ENCODE data around the gene XRCC1. TPM values are rescaled to one million over a fixed set of nuclear protein-coding genes. Genes with fewer than 3 reads are reported as not detected.

XRCC1 gene
- total RNA-seq, 1 donor from 2014 or later, result 14.6 TPM

GRCh38 chr19:43511324-43511723 is 64.0 kb downstream of the XRCC1 start:
- TF ChIP-seq, protein P1, sequence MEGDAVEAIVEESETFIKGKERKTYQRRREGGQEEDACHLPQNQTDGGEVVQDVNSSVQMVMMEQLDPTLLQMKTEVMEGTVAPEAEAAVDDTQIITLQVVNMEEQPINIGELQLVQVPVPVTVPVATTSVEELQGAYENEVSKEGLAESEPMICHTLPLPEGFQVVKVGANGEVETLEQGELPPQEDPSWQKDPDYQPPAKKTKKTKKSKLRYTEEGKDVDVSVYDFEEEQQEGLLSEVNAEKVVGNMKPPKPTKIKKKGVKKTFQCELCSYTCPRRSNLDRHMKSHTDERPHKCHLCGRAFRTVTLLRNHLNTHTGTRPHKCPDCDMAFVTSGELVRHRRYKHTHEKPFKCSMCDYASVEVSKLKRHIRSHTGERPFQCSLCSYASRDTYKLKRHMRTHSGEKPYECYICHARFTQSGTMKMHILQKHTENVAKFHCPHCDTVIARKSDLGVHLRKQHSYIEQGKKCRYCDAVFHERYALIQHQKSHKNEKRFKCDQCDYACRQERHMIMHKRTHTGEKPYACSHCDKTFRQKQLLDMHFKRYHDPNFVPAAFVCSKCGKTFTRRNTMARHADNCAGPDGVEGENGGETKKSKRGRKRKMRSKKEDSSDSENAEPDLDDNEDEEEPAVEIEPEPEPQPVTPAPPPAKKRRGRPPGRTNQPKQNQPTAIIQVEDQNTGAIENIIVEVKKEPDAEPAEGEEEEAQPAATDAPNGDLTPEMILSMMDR (IDR thresholded peaks at IDR 0.05; ENCODE audit: insufficient read depth, low read depth, low read length), result no peak
- TF ChIP-seq EZH2 (IDR thresholded peaks at IDR 0.05; ENCODE audit: insufficient read depth, low read length), result no peak

GRCh38 chr19:43510713-43511112 is 64.6 kb downstream of the XRCC1 start:
- no peaks in the 10 kb centered on the region for H3K4me1 ChIP-seq (ENCODE audit: insufficient read depth, low read length)
- no peaks in the 10 kb centered on the region for H3K27me3 ChIP-seq (ENCODE audit: insufficient read depth, low read length)
- H4K20me1 ChIP-seq (ENCODE audit: insufficient read depth, low read length), result no peaks in the 10 kb centered on the region
- H3K4me3 ChIP-seq (ENCODE audit: insufficient read depth, low read depth, low read length), result no peak overlapping the region
- no peak overlapping the region for H3K27ac ChIP-seq (ENCODE audit: low read depth, low read length)
- H2AFZ ChIP-seq (ENCODE audit: low read depth, low read length), result no peak overlapping the region
- no peaks in the 10 kb centered on the region for H3K4me1 Mint-ChIP-seq (ENCODE audit: low read depth, unreplicated experiment)
- DNase-seq (ENCODE audit: low read depth), result no peak
- FAIRE-seq, result no peak
- H3K4me2 ChIP-seq (ENCODE audit: low read length), result no peak overlapping the region
- H3K9ac ChIP-seq (ENCODE audit: low read length), result no peak overlapping the region
- TF ChIP-seq, protein P1 (IDR thresholded peaks at IDR 0.05; ENCODE audit: insufficient read depth, low read depth, low read length), result no peak
- no peak for TF ChIP-seq EZH2 (IDR thresholded peaks at IDR 0.05; ENCODE audit: insufficient read depth, low read length)
- no peak overlapping the region for H3K4me3 Mint-ChIP-seq (ENCODE audit: unreplicated experiment)
- peaks cover 38% of the 10 kb centered on the region for H3K36me3 Mint-ChIP-seq (ENCODE audit: low read depth, unreplicated experiment)
- no peaks in the 10 kb centered on the region for H3K79me2 ChIP-seq (ENCODE audit: insufficient read depth, low read length)
- H3K9me3 Mint-ChIP-seq (ENCODE audit: unreplicated experiment), result peaks cover 3% of the 10 kb centered on the region
- no peaks in the 10 kb centered on the region for H3K9me3 ChIP-seq (ENCODE audit: insufficient read depth, low read depth, low read length)
- H3K36me3 ChIP-seq (ENCODE audit: insufficient read depth, low read length), result peaks cover 8% of the 10 kb centered on the region
- no peaks in the 10 kb centered on the region for H3K27me3 Mint-ChIP-seq (ENCODE audit: low read depth, unreplicated experiment)
- no peak overlapping the region for H3K27ac Mint-ChIP-seq (ENCODE audit: unreplicated experiment)

More at GRCh38 chr19:43511324-43511723, 64.0 kb downstream of the XRCC1 start:
- Histone ChIP-seq H2AFZ (ENCODE audit: low read depth, low read length) (no peak overlapping the region), H3K36me3 (ENCODE audit: insufficient read depth, low read length) (peaks cover 8% of the 10 kb centered on the region), H3K4me1 (ENCODE audit: insufficient read depth, low read length) (no peaks in the 10 kb centered on the region), H3K4me2 (ENCODE audit: low read length) (no peak overlapping the region), H4K20me1 (ENCODE audit: insufficient read depth, low read length) (no peaks in the 10 kb centered on the region), H3K79me2 (ENCODE audit: insufficient read depth, low read length) (no peaks in the 10 kb centered on the region), H3K9ac (ENCODE audit: low read length) (no peak overlapping the region), H3K4me3 (ENCODE audit: insufficient read depth, low read depth, low read length) (no peak overlapping the region), H3K9me3 (ENCODE audit: insufficient read depth, low read depth, low read length) (no peaks in the 10 kb centered on the region), H3K27ac (ENCODE audit: low read depth, low read length) (no peak overlapping the region), H3K27me3 (ENCODE audit: insufficient read depth, low read length) (no peaks in the 10 kb centered on the region)
- Mint-ChIP-seq H3K36me3 (ENCODE audit: low read depth, unreplicated experiment) (peaks cover 33% of the 10 kb centered on the region), H3K4me1 (ENCODE audit: low read depth, unreplicated experiment) (no peaks in the 10 kb centered on the region), H3K9me3 (ENCODE audit: unreplicated experiment) (peaks cover 3% of the 10 kb centered on the region), H3K27ac (ENCODE audit: unreplicated experiment) (no peak overlapping the region), H3K27me3 (ENCODE audit: low read depth, unreplicated experiment) (no peaks in the 10 kb centered on the region), H3K4me3 (ENCODE audit: unreplicated experiment) (no peak overlapping the region)
- FAIRE-seq (no peak), DNase-seq (ENCODE audit: low read depth) (no peak)

- Histone ChIP-seq H3K4me2 (ENCODE audit: low read length) (no peak overlapping the region), H3K27me3 (ENCODE audit: insufficient read depth, low read length) (no peaks in the 10 kb centered on the region), H4K20me1 (ENCODE audit: insufficient read depth, low read length) (peaks cover under 1% of the 10 kb centered on the region), H3K4me3 (ENCODE audit: insufficient read depth, low read depth, low read length) (no peak overlapping the region), H2AFZ (ENCODE audit: low read depth, low read length) (no peak overlapping the region), H3K36me3 (ENCODE audit: insufficient read depth, low read length) (peaks cover 8% of the 10 kb centered on the region), H3K79me2 (ENCODE audit: insufficient read depth, low read length) (no peaks in the 10 kb centered on the region), H3K9ac (ENCODE audit: low read length) (no peak overlapping the region), H3K9me3 (ENCODE audit: insufficient read depth, low read depth, low read length) (no peaks in the 10 kb centered on the region), H3K27ac (ENCODE audit: low read depth, low read length) (no peak overlapping the region), H3K4me1 (ENCODE audit: insufficient read depth, low read length) (peaks cover 5% of the 10 kb centered on the region)
- peaks cover 3% of the 10 kb centered on the region for H3K9me3 Mint-ChIP-seq (ENCODE audit: unreplicated experiment)
- FAIRE-seq (no peak), DNase-seq (ENCODE audit: low read depth) (no peak)
- TF ChIP-seq, protein P1 (IDR thresholded peaks at IDR 0.05; ENCODE audit: insufficient read depth, low read depth, low read length), result no peak
- TF ChIP-seq EZH2 (IDR thresholded peaks at IDR 0.05; ENCODE audit: insufficient read depth, low read length), result no peak
- H3K4me3 Mint-ChIP-seq (ENCODE audit: unreplicated experiment), result no peak overlapping the region
- H3K4me1 Mint-ChIP-seq (ENCODE audit: low read depth, unreplicated experiment), result peaks cover 3% of the 10 kb centered on the region
- no peak overlapping the region for H3K27ac Mint-ChIP-seq (ENCODE audit: unreplicated experiment)
- peaks cover 38% of the 10 kb centered on the region for H3K36me3 Mint-ChIP-seq (ENCODE audit: low read depth, unreplicated experiment)
- peaks cover 5% of the 10 kb centered on the region for H3K27me3 Mint-ChIP-seq (ENCODE audit: low read depth, unreplicated experiment)
Observed at GRCh38 chr19:43507880-43508279, 67.4 kb downstream of the XRCC1 start.
